KBM-7 (cell line): Measurements from ENCODE around the gene TRIM41.

Source experiments
- DNase-seq: peaks from one replicate; pipeline ENCODE4 v3.0.0-alpha.2; 2015
- in situ Hi-C: fragments of 300-500 bp; cut with MboI; formaldehyde crosslinking; loops from 2 replicates; pipeline ENCODE4 v1.14.3; 2020; ENCODE audit warnings: low sequenced_read_pairs, low pct_unique_long_range_greater_than_20kb, mixed read lengths

TRIM41 gene

DNA sequence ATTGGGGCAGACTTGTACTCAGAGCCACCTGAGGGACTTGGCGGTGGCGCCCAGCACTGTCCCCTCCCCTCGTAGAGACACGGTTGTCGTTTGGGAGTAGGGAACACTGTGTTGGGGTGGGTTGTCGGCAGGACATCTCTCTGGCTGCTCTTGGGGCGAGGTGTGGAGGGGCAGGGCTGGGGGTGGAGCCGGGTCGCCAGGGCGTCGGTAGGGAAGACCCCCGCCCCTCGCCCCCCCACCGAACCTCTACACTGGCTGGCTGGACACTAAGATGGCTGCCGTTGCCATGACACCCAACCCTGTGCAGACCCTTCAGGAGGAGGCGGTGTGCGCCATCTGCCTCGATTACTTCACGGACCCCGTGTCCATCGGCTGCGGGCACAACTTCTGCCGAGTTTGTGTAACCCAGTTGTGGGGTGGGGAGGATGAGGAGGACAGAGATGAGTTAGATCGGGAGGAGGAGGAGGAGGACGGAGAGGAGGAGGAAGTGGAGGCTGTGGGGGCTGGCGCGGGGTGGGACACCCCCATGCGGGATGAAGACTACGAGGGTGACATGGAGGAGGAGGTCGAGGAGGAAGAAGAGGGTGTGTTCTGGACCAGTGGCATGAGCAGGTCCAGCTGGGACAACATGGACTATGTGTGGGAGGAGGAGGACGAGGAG, 778 bp downstream of the TRIM41 start:
- no peak for DNase-seq
- in situ Hi-C loops, result no loop called here

DNA sequence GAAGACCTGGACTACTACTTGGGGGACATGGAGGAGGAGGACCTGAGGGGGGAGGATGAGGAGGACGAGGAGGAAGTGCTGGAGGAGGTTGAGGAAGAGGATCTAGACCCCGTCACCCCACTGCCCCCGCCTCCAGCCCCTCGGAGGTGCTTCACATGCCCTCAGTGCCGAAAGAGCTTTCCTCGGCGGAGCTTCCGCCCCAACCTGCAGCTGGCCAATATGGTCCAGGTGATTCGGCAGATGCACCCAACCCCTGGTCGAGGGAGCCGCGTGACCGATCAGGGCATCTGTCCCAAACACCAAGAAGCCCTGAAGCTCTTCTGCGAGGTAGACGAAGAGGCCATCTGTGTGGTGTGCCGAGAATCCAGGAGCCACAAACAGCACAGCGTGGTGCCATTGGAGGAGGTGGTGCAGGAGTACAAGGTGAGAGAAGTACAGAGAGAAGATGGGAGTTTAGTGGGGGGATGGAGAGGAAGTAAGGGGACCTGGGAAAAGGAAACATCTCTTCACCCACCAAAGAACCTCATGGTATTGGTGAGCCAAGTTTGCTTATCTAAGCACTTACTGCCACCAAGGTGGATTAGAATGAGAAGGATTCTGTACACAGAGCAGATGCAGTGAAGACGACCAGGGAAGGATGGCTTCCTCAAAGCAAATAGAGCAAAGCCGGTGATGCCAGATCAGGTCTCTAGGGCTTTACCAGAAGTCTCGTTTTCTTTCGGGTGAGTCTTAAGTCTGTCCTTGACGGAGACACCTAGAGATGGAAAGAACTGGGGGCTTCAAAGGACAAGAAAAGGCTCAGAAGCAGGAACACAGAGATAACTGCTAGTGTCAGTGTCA, 1.5 kb downstream of the TRIM41 start:
- in situ Hi-C loops, result no loop called here

DNA sequence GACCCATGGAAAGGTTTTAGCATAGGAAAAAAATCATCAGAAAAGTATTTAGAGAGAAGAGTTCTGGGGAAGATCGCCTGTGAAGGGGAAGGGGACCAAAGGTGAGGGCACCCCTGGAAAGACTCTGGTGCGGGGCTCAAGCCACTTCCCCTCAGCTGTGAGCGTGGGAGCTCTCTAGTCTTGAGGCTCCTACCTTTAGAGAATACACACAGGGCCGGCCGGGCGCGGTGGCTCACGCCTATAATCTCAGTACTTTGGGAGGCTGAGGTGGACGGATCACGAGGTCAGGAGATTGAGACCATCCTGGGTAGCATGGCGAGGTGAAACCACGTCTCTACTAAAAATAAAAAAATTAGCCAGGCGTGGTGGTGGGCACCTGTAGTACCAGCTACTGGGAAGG, 6.9 kb downstream of the TRIM41 start:
- in situ Hi-C loops, result no loop called here
- no peak for DNase-seq

More for the DNA sequence above, 1.5 kb downstream of the TRIM41 start:
- DNase-seq, result peak; percentile 44

DNA sequence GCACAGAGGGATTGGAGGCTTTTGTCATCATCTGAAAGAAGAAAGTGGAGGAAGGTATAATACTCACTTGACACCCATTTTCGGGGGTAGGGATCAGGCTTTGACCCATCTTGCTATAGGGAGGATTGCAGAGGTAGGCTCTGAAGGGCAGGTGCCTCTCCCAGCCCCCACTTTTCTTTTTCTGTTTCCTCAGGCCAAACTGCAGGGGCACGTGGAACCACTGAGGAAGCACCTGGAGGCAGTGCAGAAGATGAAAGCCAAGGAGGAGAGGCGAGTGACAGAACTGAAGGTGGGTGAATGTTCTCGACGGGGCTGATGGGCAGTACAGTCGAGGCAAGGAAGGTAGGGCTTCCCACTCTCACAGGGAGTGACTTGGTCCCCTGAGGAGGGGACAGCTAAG, 7.5 kb downstream of the TRIM41 start:
- DNase-seq, result no peak
- in situ Hi-C loops, result no loop called here

DNA sequence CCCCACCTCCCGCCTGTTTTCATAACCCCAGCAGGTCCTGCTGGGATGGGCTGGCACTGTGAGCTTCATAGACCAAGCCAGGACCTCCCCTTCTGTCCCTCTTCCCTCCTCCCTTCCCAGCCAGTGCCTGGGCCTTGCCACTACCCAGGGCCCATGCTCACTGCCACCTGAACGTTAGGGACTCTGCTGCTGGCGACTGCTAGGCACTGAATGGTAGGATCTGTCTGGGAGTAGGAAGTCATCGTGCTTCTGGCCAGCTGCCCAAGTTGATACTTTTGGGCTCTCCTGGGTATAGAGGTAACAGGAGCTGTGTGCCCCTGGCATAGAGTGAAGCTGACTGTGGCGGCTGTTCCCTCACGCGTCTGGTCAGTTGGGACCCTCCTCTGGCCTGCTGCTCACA, 8.4 kb downstream of the TRIM41 start:
- in situ Hi-C loops, result no loop called here

DNA sequence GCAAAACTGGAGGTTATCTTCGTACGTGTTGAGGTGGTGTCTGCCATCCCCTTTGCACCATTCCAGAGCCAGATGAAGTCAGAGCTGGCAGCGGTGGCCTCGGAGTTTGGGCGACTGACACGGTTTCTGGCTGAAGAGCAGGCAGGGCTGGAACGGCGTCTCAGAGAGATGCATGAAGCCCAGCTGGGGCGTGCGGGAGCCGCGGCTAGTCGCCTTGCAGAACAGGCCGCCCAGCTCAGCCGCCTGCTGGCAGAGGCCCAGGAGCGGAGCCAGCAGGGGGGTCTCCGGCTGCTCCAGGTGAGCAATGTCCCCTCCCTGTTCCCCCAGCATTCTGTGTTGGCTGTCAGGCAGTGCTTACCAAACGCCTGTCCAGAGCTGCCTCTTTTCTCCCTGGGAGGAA, 9.5 kb downstream of the TRIM41 start:
- no peak for DNase-seq

More for the DNA sequence above, 8.4 kb downstream of the TRIM41 start:
- no peak for DNase-seq

DNA sequence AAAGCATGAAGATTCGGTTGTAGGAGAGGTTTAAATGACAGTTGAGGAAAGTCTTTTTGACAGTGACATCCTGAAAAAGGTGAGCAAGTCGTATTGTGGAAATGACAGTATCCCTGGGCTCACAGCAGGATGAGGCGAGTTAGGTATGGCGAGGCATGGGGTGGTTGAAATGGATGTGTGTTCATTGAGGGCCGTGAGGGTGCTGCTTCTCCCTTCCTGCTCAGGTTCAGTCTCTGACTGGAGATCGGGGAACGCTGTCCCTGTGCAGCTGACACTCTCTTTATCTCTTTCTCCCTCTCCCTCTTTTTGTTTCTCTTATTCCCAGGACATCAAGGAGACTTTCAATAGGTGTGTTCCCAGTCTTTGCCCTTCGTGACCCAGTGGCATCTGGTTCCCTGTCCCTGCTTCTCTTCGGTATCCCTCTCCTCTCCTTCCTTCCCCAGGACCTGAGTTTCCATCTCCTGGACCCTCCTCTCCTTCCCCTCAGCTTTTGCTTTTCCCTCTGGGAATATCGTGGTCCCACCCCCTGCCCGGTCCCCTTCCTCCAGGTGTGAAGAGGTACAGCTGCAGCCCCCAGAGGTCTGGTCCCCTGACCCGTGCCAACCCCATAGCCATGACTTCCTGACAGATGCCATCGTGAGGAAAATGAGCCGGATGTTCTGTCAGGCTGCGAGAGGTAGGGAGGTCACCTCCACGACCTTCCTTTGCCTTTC, 10.2 kb downstream of the TRIM41 start:
- in situ Hi-C loops, result no loop called here
- no peak for DNase-seq

More for the DNA sequence above, 9.5 kb downstream of the TRIM41 start:
- in situ Hi-C loops, result no loop called here

DNA sequence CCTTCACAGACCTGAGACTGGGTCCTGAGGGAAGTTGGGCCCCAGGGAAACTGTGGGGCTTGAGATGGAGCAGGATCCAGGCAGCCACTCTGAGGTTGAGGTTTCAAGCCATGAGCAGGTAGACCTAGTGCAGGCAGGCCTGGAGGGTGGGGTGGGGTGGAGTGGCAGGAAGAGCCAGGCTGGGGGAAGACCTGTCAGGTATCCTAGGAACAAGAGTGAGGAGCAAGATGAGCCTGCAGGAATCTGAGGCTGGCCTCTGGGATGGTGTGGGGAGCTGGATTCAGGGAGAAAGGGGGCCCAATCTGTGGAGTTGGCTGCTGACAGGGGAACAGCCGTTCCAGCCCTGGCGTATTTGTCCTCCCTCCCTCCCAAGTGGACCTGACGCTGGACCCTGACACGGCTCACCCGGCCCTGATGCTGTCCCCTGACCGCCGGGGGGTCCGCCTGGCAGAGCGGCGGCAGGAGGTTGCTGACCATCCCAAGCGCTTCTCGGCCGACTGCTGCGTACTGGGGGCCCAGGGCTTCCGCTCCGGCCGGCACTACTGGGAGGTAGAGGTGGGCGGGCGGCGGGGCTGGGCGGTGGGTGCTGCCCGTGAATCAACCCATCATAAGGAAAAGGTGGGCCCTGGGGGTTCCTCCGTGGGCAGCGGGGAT, 10.8 kb downstream of the TRIM41 start:
- in situ Hi-C loops, result no loop called here

DNA sequence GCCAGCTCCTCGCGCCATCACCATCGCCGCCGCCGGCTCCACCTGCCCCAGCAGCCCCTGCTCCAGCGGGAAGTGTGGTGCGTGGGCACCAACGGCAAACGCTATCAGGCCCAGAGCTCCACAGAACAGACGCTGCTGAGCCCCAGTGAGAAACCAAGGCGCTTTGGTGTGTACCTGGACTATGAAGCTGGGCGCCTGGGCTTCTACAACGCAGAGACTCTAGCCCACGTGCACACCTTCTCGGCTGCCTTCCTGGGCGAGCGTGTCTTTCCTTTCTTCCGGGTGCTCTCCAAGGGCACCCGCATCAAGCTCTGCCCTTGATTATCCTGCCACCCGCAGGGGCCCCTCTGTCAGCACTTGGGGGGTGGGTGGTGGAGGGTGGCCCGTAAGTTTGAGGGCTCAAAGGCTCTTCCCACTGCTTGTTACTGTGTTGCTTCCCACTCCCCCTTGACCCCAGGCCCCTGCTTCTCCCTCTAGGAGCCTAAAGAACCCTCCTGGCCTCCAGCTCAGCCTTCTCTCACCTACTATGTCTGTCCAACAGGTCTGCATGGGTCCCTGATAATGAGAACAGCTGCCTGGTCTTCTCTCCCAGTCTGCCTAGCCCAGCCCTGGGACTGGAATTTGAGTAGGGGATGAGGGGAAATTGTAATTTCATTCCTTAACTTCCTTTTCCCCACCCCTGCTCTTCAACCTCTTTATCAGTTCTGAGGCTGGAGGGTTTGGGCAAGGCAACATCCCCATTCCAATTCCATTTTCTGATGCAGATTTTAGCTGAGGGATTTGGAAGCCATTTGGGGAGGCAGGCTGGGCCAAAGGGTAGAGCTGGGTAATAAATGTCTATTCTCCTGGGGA, 11.6 kb downstream of the TRIM41 start:
- no peak for DNase-seq
- in situ Hi-C loops, result no loop called here

More for the DNA sequence above, 10.8 kb downstream of the TRIM41 start:
- DNase-seq, result no peak

DNA sequence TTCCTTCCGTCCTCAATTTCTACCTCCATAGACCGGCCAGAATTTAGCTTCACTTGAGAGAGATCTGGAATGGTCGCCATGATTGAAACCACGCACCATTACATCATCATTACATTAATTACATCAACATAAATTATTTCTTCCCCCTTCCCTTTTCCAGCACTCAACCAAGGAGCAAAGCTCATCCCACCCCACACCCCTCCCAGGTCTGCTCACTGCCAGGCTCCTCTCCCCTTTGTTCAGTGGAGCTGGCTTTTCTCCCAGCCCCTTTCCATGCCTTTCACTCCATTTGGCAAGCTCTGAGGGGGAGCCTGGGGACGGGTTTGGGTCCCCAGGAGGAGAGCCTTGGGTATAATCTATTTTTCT, 12.2 kb downstream of the TRIM41 start:
- in situ Hi-C loops, result no loop called here
- DNase-seq, result no peak

DNA sequence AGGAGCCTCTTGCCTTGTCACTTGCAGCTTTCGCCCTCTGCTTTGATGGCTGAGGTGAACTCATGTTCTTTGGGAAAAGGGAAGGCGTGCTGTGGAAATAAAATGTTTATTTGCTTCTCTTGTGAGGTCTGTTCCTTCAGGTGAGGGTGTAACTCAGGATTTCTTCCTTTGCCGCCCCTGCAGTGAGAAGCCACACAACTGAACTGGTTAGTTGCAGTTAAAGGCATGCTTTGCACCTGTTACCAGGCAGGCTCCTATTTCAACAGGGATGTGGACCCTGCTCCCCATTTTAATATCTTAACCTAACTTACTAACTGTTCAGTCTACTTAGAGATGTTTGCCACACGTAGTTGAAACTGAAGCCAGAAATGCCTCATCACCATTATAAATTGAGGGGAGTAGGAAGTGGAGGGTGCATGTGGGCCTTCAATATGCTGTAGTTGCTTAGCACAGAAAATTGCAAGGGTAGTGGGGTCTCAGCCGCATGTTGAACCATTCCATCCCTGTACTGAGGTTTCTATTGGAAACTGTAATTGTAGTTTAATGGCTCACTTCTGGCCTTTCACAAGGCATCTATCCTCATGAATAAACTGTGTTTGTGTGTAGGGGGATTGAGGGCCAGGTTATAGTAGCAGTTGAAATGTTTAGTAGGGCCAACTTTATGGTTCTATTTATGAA, 12.7 kb downstream of the TRIM41 start:
- in situ Hi-C loops, result no loop called here
- DNase-seq, result no peak

DNA sequence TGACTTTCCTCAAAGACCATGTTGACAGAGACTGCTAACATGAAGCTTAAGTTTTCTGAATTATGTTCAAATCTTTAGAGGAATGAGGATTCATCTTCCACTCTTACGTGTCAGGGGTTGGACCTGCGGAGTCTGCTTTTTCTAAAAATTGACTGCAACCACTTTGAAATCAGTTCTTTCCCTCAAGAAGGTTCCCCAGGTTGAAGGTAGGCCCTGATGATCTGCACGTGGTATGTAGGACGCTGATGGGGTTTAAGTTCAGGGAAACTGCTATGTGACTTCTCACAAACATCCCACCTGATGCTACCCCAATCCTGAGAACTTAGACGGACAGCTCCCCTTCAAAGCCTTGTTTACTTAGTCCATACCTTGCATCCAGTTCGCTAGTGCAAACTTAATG, 13.4 kb downstream of the TRIM41 start:
- in situ Hi-C loops, result no loop called here
- no peak for DNase-seq

DNA sequence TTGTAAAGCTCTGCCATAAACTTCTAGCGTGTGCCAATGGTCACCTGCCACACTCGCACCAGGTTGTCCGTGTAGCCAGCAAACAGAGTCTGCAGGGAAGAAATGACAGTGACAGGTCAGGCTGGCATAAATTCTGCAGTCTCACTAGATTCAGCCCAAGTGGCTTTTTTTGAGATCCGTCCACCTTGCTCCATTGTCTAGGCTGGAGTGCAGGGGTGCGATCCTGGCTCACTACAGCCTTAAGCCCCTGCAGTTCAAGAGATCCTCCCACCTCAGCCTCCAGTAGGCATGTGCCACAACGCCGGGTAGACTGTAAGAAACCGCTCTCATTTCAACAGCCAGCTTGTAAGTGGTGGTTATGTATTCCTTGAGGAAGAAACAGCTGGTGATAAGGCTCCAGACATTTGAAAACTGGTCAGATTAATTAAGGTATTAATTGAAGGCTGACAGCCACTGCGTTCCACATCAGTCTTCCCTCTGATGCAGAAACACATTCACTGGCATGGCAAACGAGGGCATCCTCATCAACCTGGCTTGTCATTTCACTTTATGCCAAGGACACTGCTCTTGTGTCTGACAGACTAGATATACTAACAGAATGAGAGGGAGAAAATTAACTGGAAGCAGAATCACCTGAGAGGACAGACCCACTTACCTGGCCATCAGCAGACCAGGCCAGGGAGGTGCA, 14.0 kb downstream of the TRIM41 start:
- no peak for DNase-seq
- in situ Hi-C loops, result no loop called here

DNA sequence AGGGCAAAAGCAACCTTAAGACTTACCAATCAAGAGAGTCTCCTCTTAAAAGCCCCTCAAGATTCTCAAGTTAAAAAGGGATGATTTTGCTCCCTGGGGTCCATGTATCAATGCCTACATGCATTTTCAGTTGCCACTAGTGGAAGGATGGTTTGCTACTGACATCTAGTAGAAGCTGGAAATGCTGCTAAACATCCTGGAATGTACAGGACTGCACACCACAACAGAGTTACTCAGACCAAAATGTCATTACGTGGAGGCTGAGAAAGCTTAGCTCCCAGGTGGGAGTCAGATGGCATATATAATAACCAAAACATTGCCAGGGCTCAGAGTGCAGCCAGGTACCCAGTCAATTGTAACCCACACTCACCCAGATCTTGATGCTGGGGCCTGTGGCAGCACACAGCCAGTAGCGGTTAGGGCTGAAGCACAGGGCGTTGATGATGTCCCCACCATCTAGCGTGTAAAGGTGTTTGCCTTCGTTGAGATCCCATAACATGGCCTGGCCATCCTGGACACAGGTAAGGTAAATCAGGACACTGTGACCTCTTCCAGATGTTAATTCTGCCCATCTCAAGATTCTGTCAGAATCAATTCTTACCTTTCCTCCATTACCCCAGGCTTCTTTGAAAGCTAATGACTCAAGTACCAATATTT, 14.8 kb downstream of the TRIM41 start:
- in situ Hi-C loops, result no loop called here
- no peak for DNase-seq

DNA sequence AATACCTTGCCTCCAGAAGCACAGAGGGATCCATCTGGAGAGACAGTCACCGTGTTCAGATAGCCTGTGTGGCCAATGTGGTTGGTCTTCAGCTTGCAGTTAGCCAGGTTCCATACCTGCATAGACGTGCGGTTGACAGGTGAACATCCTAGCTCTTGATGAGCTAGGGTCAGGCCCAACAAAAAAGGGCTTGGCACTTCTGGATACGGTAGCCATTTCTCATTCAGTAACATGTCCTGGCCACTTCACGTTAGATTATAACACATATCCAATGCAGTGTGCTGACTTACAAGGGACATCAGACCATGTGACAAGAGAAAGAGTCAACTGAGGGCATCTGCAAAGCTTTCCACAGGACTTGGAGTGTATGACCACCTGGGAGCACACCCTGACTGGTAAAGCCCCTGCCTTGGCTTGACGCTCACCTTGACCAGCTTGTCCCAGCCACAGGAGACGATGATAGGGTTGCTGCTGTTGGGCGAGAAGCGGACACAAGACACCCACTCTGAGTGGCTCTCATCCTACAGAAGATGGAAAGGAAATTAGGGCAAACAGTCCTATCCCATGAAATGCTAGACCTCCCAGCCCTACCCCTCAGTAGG, 16.1 kb downstream of the TRIM41 start:
- in situ Hi-C loops, result no loop called here
- DNase-seq, result no peak

DNA sequence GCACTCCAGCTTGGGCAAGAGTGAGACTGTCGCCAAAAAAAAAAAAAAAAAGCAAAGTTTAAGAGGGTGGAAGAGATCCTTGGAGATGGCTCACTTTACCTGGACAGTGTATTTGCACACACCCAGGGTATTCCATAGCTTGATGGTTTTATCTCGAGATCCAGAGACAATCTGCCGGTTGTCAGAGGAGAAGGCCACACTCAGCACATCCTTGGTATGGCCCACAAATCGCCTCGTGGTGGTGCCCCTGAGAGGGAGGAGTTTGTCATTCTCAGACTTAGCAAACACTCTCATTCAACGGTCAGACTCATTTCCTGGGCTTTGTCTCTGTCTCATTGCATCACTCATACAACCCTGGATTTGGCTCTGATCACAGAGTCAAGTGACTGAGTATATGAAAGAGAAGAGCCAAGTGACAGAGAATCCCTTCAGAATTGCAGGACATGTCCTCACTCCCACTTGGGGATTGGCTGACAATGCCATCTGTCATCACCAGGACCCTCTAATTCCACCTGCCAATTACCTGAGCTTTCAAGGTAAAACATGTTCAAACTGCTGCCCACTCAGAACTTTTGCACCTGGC, 18.4 kb downstream of the TRIM41 start:
- DNase-seq, result peak; percentile 65
- in situ Hi-C loops, result no loop called here
